HepG2 (cell line): ENCODE results near the gene TDRD3. TPM values are rescaled to one million over a fixed set of nuclear protein-coding genes. Genes with fewer than 3 reads are reported as not detected.

Experiments
- CHCHD3 ChIP-seq: sonication (generic); formaldehyde crosslinking; IDR thresholded peaks from 2 replicates; pipeline ENCODE4 v1.8.0; 2022; ENCODE audit warnings: mild to moderate bottlenecking, missing genetic modification reagents, moderate library complexity
- DNMT3B ChIP-seq: conservative IDR thresholded peaks from 2 replicates; pipeline ENCODE4 v1.6.1; 2016; ENCODE audit warnings: missing biosample characterization, control low read depth
- KAT2B ChIP-seq: fragments of 150-350 bp; IDR thresholded peaks from 2 replicates; pipeline ENCODE4 v1.6.1; 2014; ENCODE audit warnings: low read depth, low read length, borderline replicate concordance
- MEIS2 ChIP-seq: sonication (generic); formaldehyde crosslinking; IDR thresholded peaks from 2 replicates; pipeline ENCODE4 v1.9.0; 2021; ENCODE audit warnings: mild to moderate bottlenecking, missing genetic modification reagents
- SOX6 ChIP-seq, 2 experiments: fragments of 450-650 bp in 1 of 2; sonication (generic) in 1 of 2; formaldehyde crosslinking in 1 of 2; IDR thresholded peaks; 2 replicates each; pipeline versions ENCODE4 v1.4.0 to v1.6.1; 2017 to 2020; ENCODE audit warnings: antibody characterized with exemption in 1 of 2, mild to moderate bottlenecking in 1 of 2, missing genetic modification reagents in 1 of 2
- USF2 ChIP-seq, 2 experiments: sonication (generic) in 1 of 2; formaldehyde crosslinking in 1 of 2; IDR thresholded peaks; 2 replicates each; pipeline versions ENCODE4 v1.5.1 to v1.6.1; 2011 to 2020; ENCODE audit warnings: borderline replicate concordance in 1 of 2, low read depth in 1 of 2, low read length in 1 of 2, mild to moderate bottlenecking in 1 of 2, missing genetic modification reagents in 1 of 2, moderate library complexity in 1 of 2
- WIZ ChIP-seq: sonication (generic); formaldehyde crosslinking; IDR thresholded peaks from 2 replicates; pipeline ENCODE4 v1.5.1; 2020; ENCODE audit warnings: mild to moderate bottlenecking, missing genetic modification reagents
- ZNF317 ChIP-seq: sonication (generic); formaldehyde crosslinking; IDR thresholded peaks from 2 replicates; pipeline ENCODE4 v1.5.0; 2020; ENCODE audit warnings: mild to moderate bottlenecking, missing genetic modification reagents
- ZNF558 ChIP-seq: sonication (generic); formaldehyde crosslinking; IDR thresholded peaks from 2 replicates; pipeline ENCODE4 v1.9.0; 2022; ENCODE audit warnings: mild to moderate bottlenecking, missing genetic modification reagents, borderline replicate concordance
- ZNF577 ChIP-seq: sonication (generic); formaldehyde crosslinking; IDR thresholded peaks from 2 replicates; pipeline ENCODE4 v1.4.0; 2020; ENCODE audit warnings: mild to moderate bottlenecking, low read depth, missing genetic modification reagents, borderline replicate concordance
- polyA plus RNA-seq, 8 experiments: library from polyadenylated mRNA; depleted of rRNA in 3 of 8; stranded (reverse) in 7 of 8; unstranded in 1 of 8; fragments of >200 nt; fragmentation: Illumina TruSeq in 4 of 8; extraction: Trizol in 4 of 8; gene quantifications; 2 replicates each; pipeline versions ENCODE4 v1.2.1 to v1.2.3, GENCODE V29; 2011 to 2016; ENCODE audit warnings: low read depth in 4 of 8, missing spikeins in 1 of 8, mixed read lengths in 1 of 8; ENCODE audit not compliant: insufficient read depth in 1 of 8
- total RNA-seq, 5 experiments: library from RNA; depleted of rRNA; stranded (reverse); fragments of >200 nt; fragmentation: Illumina TruSeq; extraction: Trizol; gene quantifications; 2 replicates each; pipeline ENCODE4 v1.2.3, GENCODE V29; 2016; ENCODE audit warnings: low read depth in 1 of 5
- TF ChIP-seq, protein P1 (sequence below): sonication (generic); formaldehyde crosslinking; IDR thresholded peaks from 2 replicates; pipeline ENCODE4 v1.5.0; 2020; ENCODE audit warnings: missing genetic modification reagents
- TF ChIP-seq, protein P2 (sequence below): sonication (generic); formaldehyde crosslinking; IDR thresholded peaks from 2 replicates; pipeline ENCODE4 v1.4.0; 2020; ENCODE audit warnings: mild to moderate bottlenecking, missing genetic modification reagents, borderline replicate concordance
- TF ChIP-seq, protein P3 (sequence below): sonication (generic); formaldehyde crosslinking; IDR thresholded peaks from 2 replicates; pipeline ENCODE4 v1.5.0; 2020; ENCODE audit warnings: mild to moderate bottlenecking, missing genetic modification reagents, moderate library complexity

Gene TDRD3
- total and polyA plus RNA-seq, 2 of the 13 experiments (the other 11 are each of a cell fraction or from before 2014, with no cell fraction given), result 4.7 to 11.8 TPM

DNA sequence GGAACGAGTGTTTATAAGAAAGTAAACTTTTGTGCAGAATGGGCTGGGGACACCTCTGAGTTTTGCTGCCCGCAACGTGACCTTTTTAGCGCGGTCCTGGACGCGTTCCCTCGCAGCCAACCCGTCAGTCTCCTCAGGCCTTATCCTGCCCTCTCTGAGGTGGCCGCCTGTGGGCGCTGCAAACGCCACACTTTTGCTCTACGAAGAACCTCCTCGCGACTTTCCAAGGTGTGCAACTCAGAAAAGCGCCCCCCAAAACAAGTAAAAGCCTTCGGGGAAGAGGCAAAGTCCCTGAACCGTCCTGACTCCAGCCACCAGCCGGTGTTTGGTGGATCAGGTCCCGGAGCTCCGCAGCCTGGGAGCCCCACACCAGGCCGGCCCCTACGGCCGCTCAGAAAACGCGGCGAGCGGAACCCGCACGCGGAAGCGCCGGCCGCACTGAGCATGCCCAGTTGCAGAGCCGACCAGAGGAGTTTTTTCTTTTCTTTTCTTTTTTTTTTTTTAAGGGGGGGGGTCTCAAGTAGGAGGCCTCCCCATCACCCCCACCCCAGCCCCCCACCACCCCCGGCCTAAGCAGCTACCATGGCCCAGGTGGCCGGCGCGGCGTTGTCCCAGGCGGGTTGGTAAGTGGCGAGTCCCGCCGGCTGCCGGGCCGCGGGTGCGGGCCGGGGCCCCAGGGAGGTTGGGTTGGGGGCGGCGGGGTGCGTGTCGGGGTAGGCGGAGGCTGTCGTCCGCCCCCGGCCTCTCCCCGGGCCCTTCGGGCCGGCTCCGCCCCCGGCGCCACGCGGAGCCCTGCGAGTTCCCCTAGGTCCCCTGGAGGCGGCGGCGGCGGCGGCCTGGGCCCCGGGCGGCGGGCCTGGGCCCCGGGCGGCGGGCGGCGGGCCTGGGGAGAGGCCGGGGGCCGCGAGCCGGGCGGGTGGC is at the start of gene TDRD3 (continued):
- 0 out of 2 replicates have a peak, but pooled peaks have one; percentile 24 for TF ChIP-seq ZNF558 (CRISPR knock-in tag)
- TF ChIP-seq WIZ (CRISPR knock-in tag), result 0 out of 2 replicates have a peak, but pooled peaks have one; percentile 30
- TF ChIP-seq KAT2B, result no peak
- TF ChIP-seq ZNF317, result no peak
- TF ChIP-seq DNMT3B (CRISPR knock-in tag), result no peak
- TF ChIP-seq ZNF577 (CRISPR knock-in tag), result no peak
- 0 out of 2 replicates have a peak, but pooled peaks have one; percentile 21 for TF ChIP-seq MEIS2 (CRISPR knock-in tag)
- TF ChIP-seq, protein P1, sequence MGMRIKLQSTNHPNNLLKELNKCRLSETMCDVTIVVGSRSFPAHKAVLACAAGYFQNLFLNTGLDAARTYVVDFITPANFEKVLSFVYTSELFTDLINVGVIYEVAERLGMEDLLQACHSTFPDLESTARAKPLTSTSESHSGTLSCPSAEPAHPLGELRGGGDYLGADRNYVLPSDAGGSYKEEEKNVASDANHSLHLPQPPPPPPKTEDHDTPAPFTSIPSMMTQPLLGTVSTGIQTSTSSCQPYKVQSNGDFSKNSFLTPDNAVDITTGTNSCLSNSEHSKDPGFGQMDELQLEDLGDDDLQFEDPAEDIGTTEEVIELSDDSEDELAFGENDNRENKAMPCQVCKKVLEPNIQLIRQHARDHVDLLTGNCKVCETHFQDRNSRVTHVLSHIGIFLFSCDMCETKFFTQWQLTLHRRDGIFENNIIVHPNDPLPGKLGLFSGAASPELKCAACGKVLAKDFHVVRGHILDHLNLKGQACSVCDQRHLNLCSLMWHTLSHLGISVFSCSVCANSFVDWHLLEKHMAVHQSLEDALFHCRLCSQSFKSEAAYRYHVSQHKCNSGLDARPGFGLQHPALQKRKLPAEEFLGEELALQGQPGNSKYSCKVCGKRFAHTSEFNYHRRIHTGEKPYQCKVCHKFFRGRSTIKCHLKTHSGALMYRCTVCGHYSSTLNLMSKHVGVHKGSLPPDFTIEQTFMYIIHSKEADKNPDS (CRISPR knock-in tag), result no peak
- TF ChIP-seq, protein P2, sequence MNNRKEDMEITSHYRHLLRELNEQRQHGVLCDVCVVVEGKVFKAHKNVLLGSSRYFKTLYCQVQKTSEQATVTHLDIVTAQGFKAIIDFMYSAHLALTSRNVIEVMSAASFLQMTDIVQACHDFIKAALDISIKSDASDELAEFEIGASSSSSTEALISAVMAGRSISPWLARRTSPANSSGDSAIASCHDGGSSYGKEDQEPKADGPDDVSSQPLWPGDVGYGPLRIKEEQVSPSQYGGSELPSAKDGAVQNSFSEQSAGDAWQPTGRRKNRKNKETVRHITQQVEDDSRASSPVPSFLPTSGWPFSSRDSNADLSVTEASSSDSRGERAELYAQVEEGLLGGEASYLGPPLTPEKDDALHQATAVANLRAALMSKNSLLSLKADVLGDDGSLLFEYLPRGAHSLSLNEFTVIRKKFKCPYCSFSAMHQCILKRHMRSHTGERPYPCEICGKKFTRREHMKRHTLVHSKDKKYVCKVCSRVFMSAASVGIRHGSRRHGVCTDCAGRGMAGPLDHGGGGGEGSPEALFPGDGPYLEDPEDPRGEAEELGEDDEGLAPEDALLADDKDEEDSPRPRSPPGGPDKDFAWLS (CRISPR knock-in tag), result no peak
- no peak for TF ChIP-seq CHCHD3 (CRISPR knock-in tag)
- TF ChIP-seq SOX6 (IDR thresholded peaks at IDR 0.05), result no peak
- TF ChIP-seq SOX6 (CRISPR knock-in tag; IDR thresholded peaks at IDR 0.05), result no peak; the same call in 1 of the 2 replicates
- TF ChIP-seq USF2 (IDR thresholded peaks at IDR 0.05; ENCODE audit: low read depth, low read length), result no peak
- no peak for TF ChIP-seq USF2 (CRISPR knock-in tag; IDR thresholded peaks at IDR 0.05; ENCODE audit: borderline replicate concordance)
- TF ChIP-seq, protein P3, sequence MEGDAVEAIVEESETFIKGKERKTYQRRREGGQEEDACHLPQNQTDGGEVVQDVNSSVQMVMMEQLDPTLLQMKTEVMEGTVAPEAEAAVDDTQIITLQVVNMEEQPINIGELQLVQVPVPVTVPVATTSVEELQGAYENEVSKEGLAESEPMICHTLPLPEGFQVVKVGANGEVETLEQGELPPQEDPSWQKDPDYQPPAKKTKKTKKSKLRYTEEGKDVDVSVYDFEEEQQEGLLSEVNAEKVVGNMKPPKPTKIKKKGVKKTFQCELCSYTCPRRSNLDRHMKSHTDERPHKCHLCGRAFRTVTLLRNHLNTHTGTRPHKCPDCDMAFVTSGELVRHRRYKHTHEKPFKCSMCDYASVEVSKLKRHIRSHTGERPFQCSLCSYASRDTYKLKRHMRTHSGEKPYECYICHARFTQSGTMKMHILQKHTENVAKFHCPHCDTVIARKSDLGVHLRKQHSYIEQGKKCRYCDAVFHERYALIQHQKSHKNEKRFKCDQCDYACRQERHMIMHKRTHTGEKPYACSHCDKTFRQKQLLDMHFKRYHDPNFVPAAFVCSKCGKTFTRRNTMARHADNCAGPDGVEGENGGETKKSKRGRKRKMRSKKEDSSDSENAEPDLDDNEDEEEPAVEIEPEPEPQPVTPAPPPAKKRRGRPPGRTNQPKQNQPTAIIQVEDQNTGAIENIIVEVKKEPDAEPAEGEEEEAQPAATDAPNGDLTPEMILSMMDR (CRISPR knock-in tag), result peak; percentile 81
